HCT116 (cell line): ENCODE data around the gene KLK11. TPM values are rescaled to one million over a fixed set of nuclear protein-coding genes. Genes with fewer than 3 reads are reported as not detected.

Source experiments
- ATAC-seq: fragments of 200-7000 bp; cut with Tn5 transposase; 2 replicates; pipeline ENCODE4 v1.9.1; 2020; ENCODE audit warnings: mild to moderate bottlenecking, moderate library complexity
- BruUV-seq: library from RNA; stranded (reverse); fragments of 400-500 nt; replicated peaks from 2 replicates; lab custom pipeline; 2021; lab: Mats Ljungman, UMichigan
- CTCF ChIA-PET: fragments of 300-600 bp; sonication (Branson Sonifier 250); formaldehyde crosslinking; loops from one replicate; lab custom pipeline; 2021; ENCODE audit warnings: antibody characterized with exemption; lab: Charles Lee
- POLR2A ChIA-PET: fragments of 300-600, 350-600 bp; sonication (Branson Sonifier 250); formaldehyde crosslinking; loops from one replicate; lab custom pipeline; 2021; ENCODE audit warnings: antibody characterized with exemption; lab: Charles Lee
- RAD21 ChIA-PET, 2 experiments: fragments of 300-600 bp; sonication (Branson Sonifier 250); formaldehyde crosslinking; loops; one replicate each; lab custom pipeline; 2023; ENCODE audit warnings: low total read pairs in 2 of 2; ENCODE audit not compliant: uncharacterized antibody in 2 of 2, unreplicated experiment in 2 of 2, low non-redundant PET in 1 of 2; lab: Charles Lee
- DNase-seq: peaks from one replicate; pipeline ENCODE4 v3.0.0-alpha.2; 2010; ENCODE audit warnings: low read depth, low spot score
- H2AFZ ChIP-seq: fragments of 200-600 bp; shearing (Covaris generic), sonication (generic); 2 replicates; pipeline ENCODE4 v1.6.1; 2017; ENCODE audit warnings: low read depth, mixed run types, mixed read lengths, antibody characterized with exemption, low read length; ENCODE audit not compliant: poor library complexity, severe bottlenecking
- H3K27ac ChIP-seq: 2 replicates; pipeline ENCODE4 v1.5.1; 2012; ENCODE audit warnings: low read depth, low read length
- H3K27me3 ChIP-seq: fragments of 200-600 bp; sonication (generic); 2 replicates; pipeline ENCODE4 v1.6.1; 2016; ENCODE audit warnings: mixed run types, low read length, mixed read lengths; ENCODE audit not compliant: insufficient read depth
- H3K36me3 ChIP-seq, 2 experiments: fragments of 200-500 bp in 1 of 2; fragments of 200-600 bp in 1 of 2; sonication (Bioruptor generic) in 1 of 2; sonication (generic) in 1 of 2; 2 replicates each; pipeline versions ENCODE4 v1.5.1 to v1.6.1; 2014 to 2016; ENCODE audit warnings: low read length in 2 of 2, inconsistent platforms in 1 of 2, mixed read lengths in 1 of 2, mixed run types in 1 of 2; ENCODE audit not compliant: insufficient read depth in 2 of 2, control insufficient read depth in 1 of 2
- H3K4me1 ChIP-seq, 2 experiments: fragments of 200-600 bp in 1 of 2; sonication (generic) in 1 of 2; 2 replicates each; pipeline versions ENCODE4 v1.5.1 to v1.6.1; 2012 to 2017; ENCODE audit warnings: low read length in 2 of 2, inconsistent platforms in 1 of 2, mild to moderate bottlenecking in 1 of 2, mixed read lengths in 1 of 2, mixed run types in 1 of 2, moderate library complexity in 1 of 2; ENCODE audit not compliant: insufficient read depth in 2 of 2, control insufficient read depth in 1 of 2
- H3K4me2 ChIP-seq: fragments of 200-600 bp; sonication (generic); 2 replicates; pipeline ENCODE4 v1.6.1; 2017; ENCODE audit warnings: mixed run types, low read length, mixed read lengths
- H3K4me3 ChIP-seq, 2 experiments: fragments of 200-600 bp in 1 of 2; sonication (generic) in 1 of 2; replicated peaks in 1 of 2; 2 replicates each; pipeline ENCODE4 v1.5.1; 2011 to 2016; ENCODE audit warnings: low read length in 2 of 2, control low read depth in 1 of 2, low read depth in 1 of 2, mild to moderate bottlenecking in 1 of 2, mixed read lengths in 1 of 2, mixed run types in 1 of 2
- H3K79me2 ChIP-seq: fragments of 200-600 bp; sonication (generic); 2 replicates; pipeline ENCODE4 v1.6.1; 2017; ENCODE audit warnings: mild to moderate bottlenecking, mixed run types, low read length, moderate library complexity, mixed read lengths; ENCODE audit not compliant: insufficient read depth
- H3K9ac ChIP-seq: fragments of 200-600 bp; sonication (generic); 2 replicates; pipeline ENCODE4 v1.6.1; 2016; ENCODE audit warnings: low read length, mixed read lengths
- H3K9me2 ChIP-seq: fragments of 200-600 bp; sonication (generic), shearing (Covaris generic); 2 replicates; pipeline ENCODE4 v1.6.1; 2017; ENCODE audit warnings: mixed run types, mild to moderate bottlenecking, moderate library complexity; ENCODE audit not compliant: insufficient read depth
- H3K9me3 ChIP-seq, 2 experiments: fragments of 200-500 bp in 1 of 2; fragments of 200-600 bp in 1 of 2; sonication (Bioruptor generic) in 1 of 2; sonication (generic) in 1 of 2; 2 replicates each; pipeline ENCODE4 v1.6.1; 2014 to 2017; ENCODE audit warnings: low read length in 2 of 2, mixed read lengths in 2 of 2, inconsistent platforms in 1 of 2, low read depth in 1 of 2, mild to moderate bottlenecking in 1 of 2, mixed run types in 1 of 2, moderate library complexity in 1 of 2; ENCODE audit not compliant: control insufficient read depth in 1 of 2, insufficient read depth in 1 of 2
- H4K20me1 ChIP-seq: fragments of 200-600 bp; sonication (generic), shearing (Covaris generic); 2 replicates; pipeline ENCODE4 v1.6.1; 2017; ENCODE audit warnings: mixed run types, mild to moderate bottlenecking, moderate library complexity; ENCODE audit not compliant: insufficient read depth
- ATF3 ChIP-seq: IDR thresholded peaks from 2 replicates; pipeline ENCODE4 v1.6.1; 2012
- CBX3 ChIP-seq: IDR thresholded peaks from 2 replicates; pipeline ENCODE4 v1.6.1; 2012; ENCODE audit warnings: low read depth
- CTCF ChIP-seq, 3 experiments: fragments of 200-600 bp in 1 of 3; sonication (generic) in 1 of 3; IDR thresholded peaks in 2 of 3; conservative IDR thresholded peaks in 1 of 3; 2 replicates each; pipeline ENCODE4 v1.5.1; 2012 to 2017; ENCODE audit warnings: low read depth in 2 of 3, low read length in 2 of 3, antibody characterized with exemption in 1 of 3, borderline replicate concordance in 1 of 3, control low read depth in 1 of 3, mild to moderate bottlenecking in 1 of 3, mixed read lengths in 1 of 3, mixed run types in 1 of 3, moderate library complexity in 1 of 3; ENCODE audit not compliant: insufficient read depth in 1 of 3
- ELF1 ChIP-seq: IDR thresholded peaks from 2 replicates; pipeline ENCODE4 v1.6.1; 2012; ENCODE audit warnings: low read depth, borderline replicate concordance
- EZH2phosphoT487 ChIP-seq: fragments of 200-600 bp; IDR thresholded peaks from 2 replicates; pipeline ENCODE4 v1.6.1; 2018; ENCODE audit warnings: antibody characterized with exemption, borderline replicate concordance
- FOSL1 ChIP-seq: IDR thresholded peaks from 2 replicates; pipeline ENCODE4 v1.6.1; 2012; ENCODE audit warnings: low read depth
- RAD21 ChIP-seq: IDR thresholded peaks from 2 replicates; pipeline ENCODE4 v1.6.1; 2012; ENCODE audit warnings: low read depth, mild to moderate bottlenecking
- SIN3A ChIP-seq: IDR thresholded peaks from 2 replicates; pipeline ENCODE4 v1.6.1; 2012; ENCODE audit warnings: low read depth
- SRF ChIP-seq: IDR thresholded peaks from 2 replicates; pipeline ENCODE4 v1.6.1; 2012; ENCODE audit warnings: low read depth
- ZBTB33 ChIP-seq: IDR thresholded peaks from 2 replicates; pipeline ENCODE4 v1.6.1; 2011; ENCODE audit warnings: mild to moderate bottlenecking, low read length, moderate library complexity; ENCODE audit not compliant: insufficient replicate concordance; ENCODE audit errors: extremely low read depth
- ZNF274 ChIP-seq: fragments of 200-500 bp; sonication (Bioruptor generic); IDR thresholded peaks from 2 replicates; pipeline ENCODE4 v1.6.1; 2014; ENCODE audit warnings: mild to moderate bottlenecking, low read depth, low read length, inconsistent platforms
- intact Hi-C: fragments of 100-400 bp; cut with micrococcal nuclease; formaldehyde crosslinking; loops from 2 replicates; pipeline ENCODE4 v1.10.0; 2022
- total RNA-seq: library from RNA; stranded (reverse); gene quantifications from one replicate; pipeline ENCODE4 v1.2.1, GENCODE V29; 2021; ENCODE audit not compliant: unreplicated experiment

The KLK11 gene
- total RNA-seq, 1 experiment from 2014 or later, result not detected

- H3K79me2 ChIP-seq, result no peaks in the 10 kb centered on the region
- H3K4me2 ChIP-seq, result no peak overlapping the region
- no peaks in the 10 kb centered on the region for H3K27me3 ChIP-seq
- POLR2A ChIA-PET, result interaction anchor here (1.0 kb wide), 1 partner anchor 12 kb away, joined by 5 read pairs; no protein-coding TSS in a partner anchor
- no peak overlapping the region for H2AFZ ChIP-seq
- no peaks in the 10 kb centered on the region for H3K9me2 ChIP-seq
- intact Hi-C loops, result no loop called here
- DNase-seq, result no peak
- no peaks in the 10 kb centered on the region for H4K20me1 ChIP-seq
- no peaks in the 10 kb centered on the region for H3K36me3 ChIP-seq
- no peaks in the 10 kb centered on the region for H3K9me3 ChIP-seq
- peaks cover 8 to 58% of the 10 kb centered on the region in 2 experiments for H3K4me1 ChIP-seq
- H3K4me3 ChIP-seq, result no peak overlapping the region
- RAD21 ChIA-PET, result no interaction called here
- no TSS peak for BruUV-seq
- CTCF ChIA-PET, result interaction anchor here (0.9 kb wide), 1 partner anchor 92 kb away, joined by 3 read pairs; no protein-coding TSS in a partner anchor
- no peak for TF ChIP-seq ZNF274
- TF ChIP-seq FOSL1, result no peak
- TF ChIP-seq ATF3, result no peak
- no peak for TF ChIP-seq ZBTB33
- no peak for TF ChIP-seq ELF1
- TF ChIP-seq SRF, result no peak
- TF ChIP-seq RAD21, result no peak
- no peak for TF ChIP-seq EZH2phosphoT487
- TF ChIP-seq CTCF (IDR thresholded peaks at IDR 0.05 in 2 of 3, conservative IDR thresholded peaks at IDR 0.05 in 1 of 3; ENCODE audit: borderline replicate concordance in 1 of 3, insufficient read depth in 1 of 3, low read depth in 2 of 3, low read length in 2 of 3), result no peak
- TF ChIP-seq CBX3, result no peak
- no peak for TF ChIP-seq SIN3A
- H3K27ac ChIP-seq, result no peak overlapping the region
- H3K9ac ChIP-seq, result no peak overlapping the region
- no peak for ATAC-seq
These were observed 12.2 kb downstream of the KLK11 start for GRCh38 chr19:51014242-51014641.
